Thyroid gland (tissue), 4 donors: ENCODE results near the gene UPF1. TPM values are rescaled to one million over a fixed set of nuclear protein-coding genes. Genes with fewer than 3 reads are reported as not detected.
A peak's percentile ranks its signal among the peaks of the same experiment; 100 is the strongest.
"Not testable (repeated sequence)": the region's sequence is repeated elsewhere in the genome, so short reads cannot be mapped to it uniquely, and the experiment has no call there.

Experiments
- DNase-seq, 2 donors: peaks; one replicate each; pipeline ENCODE4 v3.0.0-alpha.2; 2019
- H3K27ac ChIP-seq, 3 donors: fragments of 200-600 bp; sonication (generic); 1 replicate in 2 of 3; 2 replicates in 1 of 3; pipeline ENCODE4 v1.5.1; 2016 to 2019; ENCODE audit warnings: mild to moderate bottlenecking in 1 of 3, moderate library complexity in 1 of 3
- H3K27me3 ChIP-seq: fragments of 200-600 bp; sonication (generic); one replicate; pipeline ENCODE4 v1.5.1; 2019
- H3K36me3 ChIP-seq, 2 donors: fragments of 200-600 bp; sonication (generic); one replicate each; pipeline ENCODE4 v1.5.1; 2016 to 2019
- H3K4me1 ChIP-seq, 2 donors: fragments of 200-600 bp; sonication (generic); one replicate each; pipeline ENCODE4 v1.5.1; 2017 to 2019
- H3K4me3 ChIP-seq, 3 donors: fragments of 200-600 bp; sonication (generic); replicated peaks in 1 of 3; 1 replicate in 2 of 3; 2 replicates in 1 of 3; pipeline ENCODE4 v1.5.1; 2016; ENCODE audit warnings: mild to moderate bottlenecking in 1 of 3
- H3K9me3 ChIP-seq: fragments of 200-600 bp; sonication (generic); one replicate; pipeline ENCODE4 v1.5.1; 2017
- POLR2A ChIP-seq, 2 donors: fragments of 450-650 bp; IDR thresholded peaks; one replicate each; pipeline ENCODE4 v1.6.1; 2017; ENCODE audit warnings: antibody characterized with exemption in 2 of 2, mild to moderate bottlenecking in 2 of 2, moderate library complexity in 1 of 2
- WGBS, 2 donors: methylation state at CpG; one replicate each; pipeline ENCODE4 v1.1.5; 2017; 5-methylcytosine and 5-hydroxymethylcytosine counted together
- intact Hi-C: fragments of 100-400 bp; cut with DNase I; formaldehyde crosslinking; loops from one replicate; pipeline ENCODE4 v1.15.1; 2023
- total RNA-seq, 4 donors: library from RNA; depleted of rRNA; stranded (reverse); fragments of >200 nt; gene quantifications; one replicate each; pipeline ENCODE4 v1.2.3, GENCODE V29; 2016
- TF ChIP-seq, protein P1 (sequence below), 6 experiments: fragments of 200-600 bp in 3 of 6; fragments of 450-650 bp in 3 of 6; sonication (generic) in 3 of 6; IDR thresholded peaks; one replicate each; pipeline ENCODE4 v1.5.1; 2016 to 2019; ENCODE audit warnings: antibody characterized with exemption in 6 of 6, mild to moderate bottlenecking in 2 of 6, inconsistent platforms in 1 of 6, moderate library complexity in 1 of 6

UPF1 gene
- total RNA-seq, 4 donors from 2014 or later = 56.7 to 122 (median 79.6) TPM

DNA sequence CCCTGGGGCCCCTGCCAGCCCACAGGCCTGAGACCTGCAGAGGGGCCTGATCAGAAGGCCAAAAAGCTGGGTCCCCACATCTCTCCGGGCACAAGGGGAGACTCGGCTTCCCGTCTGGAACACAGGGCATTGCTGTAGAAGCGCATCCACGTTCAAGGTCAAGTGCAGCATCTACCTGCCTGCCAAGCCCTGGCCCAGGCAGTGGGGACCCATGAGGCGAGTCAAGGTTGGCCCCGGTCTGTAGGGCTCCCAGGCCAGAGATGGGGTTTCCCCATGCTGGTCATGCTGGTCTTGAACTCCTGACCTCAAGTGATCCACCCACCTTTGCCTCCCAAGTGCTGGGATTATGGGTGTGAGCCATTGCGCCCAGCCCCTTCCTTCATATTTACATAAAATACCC, 27.1 kb upstream of the UPF1 start:
- Histone ChIP-seq H3K27ac (no peak overlapping the region), H3K27me3 (no peaks in the 10 kb centered on the region), H3K4me1 (no peaks in the 10 kb centered on the region), H3K36me3 (no peaks in the 10 kb centered on the region), H3K4me3 (no peak overlapping the region), H3K9me3 (no peaks in the 10 kb centered on the region)
- 81 to 100% methylated on average over 1 to 5 of the region's 8 CpGs for WGBS, 2 donors
- intact Hi-C loops = no loop called here
- no peak for TF ChIP-seq POLR2A (IDR thresholded peaks at IDR 0.05)
- TF ChIP-seq, protein P1, sequence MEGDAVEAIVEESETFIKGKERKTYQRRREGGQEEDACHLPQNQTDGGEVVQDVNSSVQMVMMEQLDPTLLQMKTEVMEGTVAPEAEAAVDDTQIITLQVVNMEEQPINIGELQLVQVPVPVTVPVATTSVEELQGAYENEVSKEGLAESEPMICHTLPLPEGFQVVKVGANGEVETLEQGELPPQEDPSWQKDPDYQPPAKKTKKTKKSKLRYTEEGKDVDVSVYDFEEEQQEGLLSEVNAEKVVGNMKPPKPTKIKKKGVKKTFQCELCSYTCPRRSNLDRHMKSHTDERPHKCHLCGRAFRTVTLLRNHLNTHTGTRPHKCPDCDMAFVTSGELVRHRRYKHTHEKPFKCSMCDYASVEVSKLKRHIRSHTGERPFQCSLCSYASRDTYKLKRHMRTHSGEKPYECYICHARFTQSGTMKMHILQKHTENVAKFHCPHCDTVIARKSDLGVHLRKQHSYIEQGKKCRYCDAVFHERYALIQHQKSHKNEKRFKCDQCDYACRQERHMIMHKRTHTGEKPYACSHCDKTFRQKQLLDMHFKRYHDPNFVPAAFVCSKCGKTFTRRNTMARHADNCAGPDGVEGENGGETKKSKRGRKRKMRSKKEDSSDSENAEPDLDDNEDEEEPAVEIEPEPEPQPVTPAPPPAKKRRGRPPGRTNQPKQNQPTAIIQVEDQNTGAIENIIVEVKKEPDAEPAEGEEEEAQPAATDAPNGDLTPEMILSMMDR (IDR thresholded peaks at IDR 0.05) = no peak
- DNase-seq = no peak

DNA sequence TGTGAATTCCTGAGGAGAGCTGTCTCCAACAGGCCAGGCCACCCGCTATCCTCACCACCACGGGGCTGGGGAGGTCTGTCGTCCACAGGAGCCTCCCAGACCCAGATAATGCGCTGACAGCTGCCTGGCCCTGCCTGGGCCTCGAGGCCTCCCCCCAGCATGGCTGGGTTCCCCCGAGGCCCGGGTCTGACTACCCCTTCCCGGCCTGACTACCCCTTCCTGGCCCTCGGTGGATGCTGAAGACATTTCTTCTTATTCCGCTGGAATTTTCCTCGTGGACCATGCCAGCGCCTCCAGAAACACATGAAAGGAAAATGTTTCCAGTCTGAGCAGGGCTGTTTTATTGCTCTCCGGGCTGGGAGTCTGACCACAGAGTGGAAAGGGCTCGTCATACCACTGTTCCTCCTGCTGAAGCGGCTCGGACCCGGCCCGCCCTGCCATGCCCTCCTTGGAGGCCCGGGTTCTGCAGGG, 23.9 kb upstream of the UPF1 start:
- WGBS, 2 donors = 80 to 84% methylated on average over 13 to 19 of the region's 19 CpGs
- Histone ChIP-seq H3K4me1 (no peaks in the 10 kb centered on the region), H3K27ac (peak overlapping the region in 1 of 3 donors; percentile 24), H3K36me3 (no peaks in the 10 kb centered on the region), H3K4me3 (no peak overlapping the region), H3K9me3 (no peaks in the 10 kb centered on the region), H3K27me3 (no peaks in the 10 kb centered on the region)
- intact Hi-C loops = no loop called here
- DNase-seq = no peak
- TF ChIP-seq, protein P1 (IDR thresholded peaks at IDR 0.05) = no peak
- TF ChIP-seq POLR2A (IDR thresholded peaks at IDR 0.05) = no peak

DNA sequence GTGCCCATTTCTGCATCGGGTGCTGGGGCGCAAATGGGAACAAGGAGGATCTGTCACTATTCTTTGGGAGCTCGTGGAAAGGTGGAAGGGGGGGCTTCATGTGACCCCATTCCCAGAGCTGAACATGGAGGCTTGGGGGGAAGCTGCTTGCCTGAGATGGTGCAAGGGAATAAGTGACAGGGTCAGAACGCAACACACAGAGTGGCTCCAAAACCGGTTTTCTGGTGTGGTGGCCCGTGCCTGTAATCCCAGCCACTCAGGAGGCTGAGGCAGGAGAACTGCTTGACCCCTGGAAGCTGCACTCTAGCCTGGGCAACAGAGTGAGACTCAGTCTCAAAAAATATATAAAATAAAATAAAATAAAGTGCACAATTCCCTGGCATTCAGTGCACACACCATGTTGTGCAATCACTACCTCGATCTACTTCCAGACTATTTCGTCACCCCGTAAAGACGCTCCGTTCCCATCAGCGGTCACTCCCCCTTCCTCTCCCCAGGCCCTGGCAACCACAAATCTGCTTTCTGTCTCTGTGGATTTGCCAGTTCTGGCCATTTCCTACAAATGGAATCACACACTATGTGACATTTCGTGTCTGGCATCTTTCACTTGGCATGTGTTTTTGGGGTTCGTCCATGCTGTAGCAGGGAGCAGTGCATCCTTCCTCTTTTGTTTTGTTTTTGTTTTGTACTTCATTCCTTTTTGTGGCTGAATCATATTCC, 22.4 kb upstream of the UPF1 start:
- H3K4me3 ChIP-seq = no peak overlapping the region
- H3K27ac ChIP-seq = no peak overlapping the region
- DNase-seq = peak; percentile 14 to 25
- H3K27me3 ChIP-seq = no peaks in the 10 kb centered on the region
- H3K4me1 ChIP-seq = no peaks in the 10 kb centered on the region
- TF ChIP-seq, protein P1 (IDR thresholded peaks at IDR 0.05) = no peak
- no peak for TF ChIP-seq POLR2A (IDR thresholded peaks at IDR 0.05)
- intact Hi-C loops = no loop called here
- H3K9me3 ChIP-seq = no peaks in the 10 kb centered on the region
- WGBS, 2 donors = 71 to 76% methylated on average over 14 of the region's 14 CpGs
- no peaks in the 10 kb centered on the region for H3K36me3 ChIP-seq

DNA sequence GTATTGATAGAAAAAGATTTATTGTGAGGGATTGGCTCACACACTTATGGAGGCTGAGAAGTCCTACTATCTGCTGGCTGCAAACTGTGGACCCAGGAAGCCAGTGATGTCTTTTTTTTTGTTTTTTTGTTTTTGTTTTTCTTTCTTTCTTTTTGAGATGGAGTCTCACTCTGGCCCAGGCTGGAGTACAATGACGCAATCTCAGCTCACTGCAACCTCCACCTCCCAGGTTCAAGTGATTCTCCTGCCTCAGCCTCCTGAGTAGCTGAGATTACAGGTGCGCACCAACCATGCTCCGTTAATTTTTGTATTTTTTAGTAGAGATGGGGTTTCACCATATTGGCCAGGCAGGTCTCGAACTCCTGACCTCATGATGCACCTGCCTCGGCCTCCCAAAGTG, 20.1 kb upstream of the UPF1 start:
- DNase-seq, H3K4me1 ChIP-seq, H3K4me3 ChIP-seq, H3K27ac ChIP-seq, H3K27me3 ChIP-seq, H3K9me3 ChIP-seq, H3K36me3 ChIP-seq, intact Hi-C loops: not testable (repeated sequence)
- WGBS, 2 donors = 95 to 97% methylated on average over 5 of the region's 5 CpGs

DNA sequence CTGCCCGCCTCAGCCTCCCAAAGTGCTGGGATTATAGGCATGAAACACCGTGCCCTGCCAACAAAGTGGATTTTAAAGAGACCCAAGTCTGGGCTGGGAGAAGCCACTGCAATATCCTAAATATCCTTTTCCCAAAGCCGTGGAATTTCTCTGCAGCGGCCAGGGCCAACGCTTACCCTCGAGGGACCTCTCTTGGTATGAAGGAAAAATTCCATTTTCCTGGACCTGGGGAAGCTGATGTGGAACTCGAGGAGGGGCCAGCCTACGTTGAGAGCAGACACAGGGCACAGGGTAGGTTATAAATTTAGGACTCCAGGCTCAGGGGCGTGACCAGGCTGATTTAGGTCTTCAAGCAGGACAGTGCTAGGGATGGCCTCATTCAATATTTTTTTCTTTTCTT, 17.7 kb upstream of the UPF1 start:
- Histone ChIP-seq H3K4me3 (no peak overlapping the region), H3K9me3 (no peaks in the 10 kb centered on the region), H3K4me1 (no peaks in the 10 kb centered on the region), H3K27me3 (no peaks in the 10 kb centered on the region), H3K36me3 (no peaks in the 10 kb centered on the region), H3K27ac (no peak overlapping the region)
- 60 to 71% methylated on average over 9 of the region's 9 CpGs for WGBS, 2 donors
- TF ChIP-seq POLR2A (IDR thresholded peaks at IDR 0.05) = no peak
- TF ChIP-seq, protein P1 (IDR thresholded peaks at IDR 0.05) = no peak
- intact Hi-C loops = no loop called here
- DNase-seq = no peak
